Hematopoietic multipotent progenitor cell treated with erythropoietin and hydrocortisone succinate and interleukin-3 and kit ligand, for 8 days (in vitro differentiated cells): ENCODE results near the gene XRCC4.

ENCODE experiments used
- DNase-seq: peaks from one replicate; pipeline ENCODE4 v3.0.0-alpha.2; 2015

The XRCC4 gene

GRCh38 chr5:83071286-83072051 lies 5.9 kb upstream of the XRCC4 start:
- DNase-seq = no peak

GRCh38 chr5:83072966-83073365 lies 4.4 kb upstream of the XRCC4 start:
- DNase-seq = no peak

- peak; percentile 74 for DNase-seq
Measured at GRCh38 chr5:83077662-83078261, 415 bp downstream of the XRCC4 start.

GRCh38 chr5:83082750-83083149 lies 5.4 kb downstream of the XRCC4 start:
- DNase-seq = no peak

GRCh38 chr5:83084336-83084735 lies 7.0 kb downstream of the XRCC4 start:
- DNase-seq = no peak

GRCh38 chr5:83085106-83085505 lies 7.8 kb downstream of the XRCC4 start:
- no peak for DNase-seq

GRCh38 chr5:83090169-83090568 lies 12.8 kb downstream of the XRCC4 start:
- no peak for DNase-seq

- no peak for DNase-seq
Measured at GRCh38 chr5:83092619-83093018, 15.3 kb downstream of the XRCC4 start.

- DNase-seq = no peak
Measured at GRCh38 chr5:83093692-83094091, 16.3 kb downstream of the XRCC4 start.

GRCh38 chr5:83095163-83095956 lies 18.0 kb downstream of the XRCC4 start:
- DNase-seq = no peak

- DNase-seq = no peak
Measured at GRCh38 chr5:83095957-83096539, 18.7 kb downstream of the XRCC4 start.

- no peak for DNase-seq
Measured at GRCh38 chr5:83096660-83097339, 19.5 kb downstream of the XRCC4 start.

- peak; percentile 68 for DNase-seq
Measured at GRCh38 chr5:83097689-83098231, 20.4 kb downstream of the XRCC4 start.

GRCh38 chr5:83099001-83099400 lies 21.7 kb downstream of the XRCC4 start:
- DNase-seq = no peak

GRCh38 chr5:83099445-83099844 lies 22.1 kb downstream of the XRCC4 start:
- peak; percentile 56 for DNase-seq

GRCh38 chr5:83101514-83101913 lies 24.2 kb downstream of the XRCC4 start:
- peak; percentile 5 for DNase-seq

- DNase-seq = peak; percentile 70
Measured at GRCh38 chr5:83102364-83102980, 25.1 kb downstream of the XRCC4 start.

GRCh38 chr5:83104021-83104420 lies 26.7 kb downstream of the XRCC4 start:
- DNase-seq = peak; percentile 35

GRCh38 chr5:83107692-83108420 lies 30.5 kb downstream of the XRCC4 start:
- DNase-seq = no peak

- no peak for DNase-seq
Measured at GRCh38 chr5:83109380-83109779, 32.0 kb downstream of the XRCC4 start.

GRCh38 chr5:83115816-83116215 lies 38.5 kb downstream of the XRCC4 start:
- no peak for DNase-seq
